Lower leg skin (tissue), 3 donors: ENCODE results near the gene KSR2.

Source experiments
- CTCF ChIP-seq, 3 donors: fragments of 450-650 bp; IDR thresholded peaks; one replicate each; pipeline ENCODE4 v1.5.1; 2016; ENCODE audit warnings: antibody characterized with exemption in 3 of 3, mild to moderate bottlenecking in 3 of 3, moderate library complexity in 2 of 3
- POLR2A ChIP-seq, 2 donors: fragments of 450-650 bp; IDR thresholded peaks; one replicate each; pipeline ENCODE4 v1.6.1; 2016 to 2017; ENCODE audit warnings: antibody characterized with exemption in 2 of 2, mild to moderate bottlenecking in 1 of 2, moderate library complexity in 1 of 2

GRCh38 chr12:118010903-118011302, 42.1 kb upstream of the KSR2 start:
- TF ChIP-seq CTCF (IDR thresholded peaks at IDR 0.05) (no peak), POLR2A (IDR thresholded peaks at IDR 0.05) (no peak)
